Effector CD4-positive, alpha-beta T cell (primary cell): ENCODE results near the gene TSC22D4.
A peak's percentile ranks its signal among the peaks of the same experiment; 100 is the strongest.

Experiments used
- DNase-seq: peaks from one replicate; pipeline ENCODE4 v3.0.0-alpha.2; 2020

The TSC22D4 gene

GRCh38 chr7:100492738-100493475 is 13.9 kb upstream of the TSC22D4 start:
- DNase-seq = no peak

- DNase-seq = no peak
Measured at GRCh38 chr7:100491192-100491578, 12.2 kb upstream of the TSC22D4 start.

GRCh38 chr7:100490483-100491191 is 11.6 kb upstream of the TSC22D4 start:
- DNase-seq = no peak

- no peak for DNase-seq
Measured at GRCh38 chr7:100489824-100490223, 10.8 kb upstream of the TSC22D4 start.

- DNase-seq = no peak
Measured at GRCh38 chr7:100489121-100489520, 10.1 kb upstream of the TSC22D4 start.

GRCh38 chr7:100488333-100489095 is 9.5 kb upstream of the TSC22D4 start:
- DNase-seq = no peak

- no peak for DNase-seq
Measured at GRCh38 chr7:100486753-100487446, 7.9 kb upstream of the TSC22D4 start.

GRCh38 chr7:100486111-100486636 is 7.2 kb upstream of the TSC22D4 start:
- DNase-seq = no peak

GRCh38 chr7:100485471-100485876 is 6.5 kb upstream of the TSC22D4 start:
- no peak for DNase-seq

GRCh38 chr7:100484673-100485045 is 5.6 kb upstream of the TSC22D4 start:
- DNase-seq = no peak

GRCh38 chr7:100483722-100484672 is 5.0 kb upstream of the TSC22D4 start, which contains the start of gene NYAP1:
NYAP1 (plus strand) TSS chr7:100483927; CDS start chr7:100485312, 1,385 bp downstream.
- DNase-seq = peak; percentile 40

- DNase-seq = peak; percentile 76
Measured at GRCh38 chr7:100483090-100483721, 4.2 kb upstream of the TSC22D4 start.

- DNase-seq = no peak
Measured at GRCh38 chr7:100482728-100483089, 3.7 kb upstream of the TSC22D4 start.

- no peak for DNase-seq
Measured at GRCh38 chr7:100481466-100481865, 2.5 kb upstream of the TSC22D4 start.

- DNase-seq = no peak
Measured at GRCh38 chr7:100477871-100478267, 1.1 kb downstream of the TSC22D4 start.

GRCh38 chr7:100476903-100477870 is 1.8 kb downstream of the TSC22D4 start:
- peak; percentile 31 for DNase-seq

GRCh38 chr7:100476101-100476780 is 2.8 kb downstream of the TSC22D4 start:
- DNase-seq = no peak

- no peak for DNase-seq
Measured at GRCh38 chr7:100475549-100475948, 3.5 kb downstream of the TSC22D4 start.

GRCh38 chr7:100472854-100473499 is 6.0 kb downstream of the TSC22D4 start:
- DNase-seq = no peak
